ENCODE data around the gene KCTD2. TPM values are rescaled to one million over a fixed set of nuclear protein-coding genes. Genes with fewer than 3 reads are reported as not detected.

KCTD2 gene
- total and polyA plus RNA-seq, 2 of the 13 experiments (the other 11 are each of a cell fraction or from before 2014, with no cell fraction given) = 28.3 to 32.6 TPM

DNA sequence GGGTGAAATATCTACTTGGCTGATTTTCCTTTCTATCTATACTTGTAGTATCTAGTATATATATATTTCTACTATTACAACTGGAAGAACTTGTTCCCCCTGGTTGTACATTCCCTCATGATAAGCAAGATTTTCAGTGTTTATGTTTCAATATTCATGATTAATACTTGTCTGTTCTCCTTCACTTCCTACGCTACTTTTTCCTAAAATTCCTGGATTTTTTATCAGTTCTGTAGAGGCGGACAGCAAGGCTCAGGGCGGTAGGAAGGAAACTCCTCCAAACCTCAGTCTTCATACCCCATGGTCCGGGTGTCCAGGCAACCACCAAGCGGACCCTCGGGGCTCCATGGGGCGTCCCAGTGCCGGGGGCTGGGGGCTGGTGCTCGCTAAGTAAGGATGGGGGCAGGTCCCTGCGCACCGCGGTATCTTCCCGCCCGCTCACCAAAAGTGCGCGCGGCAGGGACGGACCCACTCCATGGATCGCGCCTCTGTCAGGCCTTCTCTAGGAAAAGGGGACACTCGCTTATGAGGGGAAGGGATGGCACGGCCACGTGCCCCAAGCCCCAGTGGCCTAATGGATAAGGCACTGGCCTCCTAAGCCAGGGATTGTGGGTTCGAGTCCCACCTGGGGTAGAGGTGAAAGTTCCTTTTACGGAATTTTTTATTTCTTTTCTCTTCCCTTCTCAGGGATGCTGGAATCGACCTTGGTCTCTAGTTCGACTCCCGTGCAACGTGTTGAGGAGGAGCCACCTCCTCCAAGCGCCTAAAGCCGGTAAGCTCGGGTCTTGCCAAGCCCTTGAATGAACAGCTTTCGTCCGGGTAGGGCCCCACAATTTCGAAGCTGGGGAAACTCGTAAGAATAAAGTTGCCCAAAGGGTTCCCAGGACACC, 13.4 kb upstream of the KCTD2 start (continued):
- TF ChIP-seq ZNF891 (CRISPR knock-in tag; IDR thresholded peaks at IDR 0.05) = peak; percentile 89; the same call in 1 of the 2 replicates
- TF ChIP-seq ZFP36L1 (CRISPR knock-in tag; IDR thresholded peaks at IDR 0.05) = peak; percentile 91; the same call in 1 of the 2 replicates
- no peak for TF ChIP-seq REL (CRISPR knock-in tag; conservative IDR thresholded peaks at IDR 0.05)
- TF ChIP-seq MIXL1 (CRISPR knock-in tag; IDR thresholded peaks at IDR 0.05) = peak; percentile 95
- no peak for TF ChIP-seq SNAPC2 (CRISPR knock-in tag; IDR thresholded peaks at IDR 0.05)
- TF ChIP-seq RXRB (CRISPR knock-in tag; IDR thresholded peaks at IDR 0.05; ENCODE audit: borderline replicate concordance) = peak; percentile 89
- TF ChIP-seq ZNF710 (CRISPR knock-in tag; IDR thresholded peaks at IDR 0.05; ENCODE audit: borderline replicate concordance) = peak; percentile 69
- TF ChIP-seq, protein P1, sequence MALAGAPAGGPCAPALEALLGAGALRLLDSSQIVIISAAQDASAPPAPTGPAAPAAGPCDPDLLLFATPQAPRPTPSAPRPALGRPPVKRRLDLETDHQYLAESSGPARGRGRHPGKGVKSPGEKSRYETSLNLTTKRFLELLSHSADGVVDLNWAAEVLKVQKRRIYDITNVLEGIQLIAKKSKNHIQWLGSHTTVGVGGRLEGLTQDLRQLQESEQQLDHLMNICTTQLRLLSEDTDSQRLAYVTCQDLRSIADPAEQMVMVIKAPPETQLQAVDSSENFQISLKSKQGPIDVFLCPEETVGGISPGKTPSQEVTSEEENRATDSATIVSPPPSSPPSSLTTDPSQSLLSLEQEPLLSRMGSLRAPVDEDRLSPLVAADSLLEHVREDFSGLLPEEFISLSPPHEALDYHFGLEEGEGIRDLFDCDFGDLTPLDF (CRISPR knock-in tag; IDR thresholded peaks at IDR 0.05) = peak; percentile 90
- TF ChIP-seq RARG (CRISPR knock-in tag; IDR thresholded peaks at IDR 0.05; ENCODE audit: low read depth) = peak; percentile 88; the same call in 1 of the 2 replicates
- TF ChIP-seq ZMYM2 (CRISPR knock-in tag; IDR thresholded peaks at IDR 0.05) = no peak; the same call in none of the 2 replicates
- no peak for TF ChIP-seq NAIF1 (CRISPR knock-in tag; IDR thresholded peaks at IDR 0.05; ENCODE audit: borderline replicate concordance)
- peak; percentile 87; the same call in 1 of the 2 replicates for TF ChIP-seq SRY (CRISPR knock-in tag; IDR thresholded peaks at IDR 0.05)
- TF ChIP-seq ZNF382 (CRISPR knock-in tag; IDR thresholded peaks at IDR 0.05; ENCODE audit: borderline replicate concordance) = no peak
- peak; percentile 94 for TF ChIP-seq ZNF800 (CRISPR knock-in tag; IDR thresholded peaks at IDR 0.05)
- peak; percentile 62 for TF ChIP-seq ZSCAN22 (CRISPR knock-in tag; IDR thresholded peaks at IDR 0.05)
- no peak for TF ChIP-seq TARDBP (CRISPR knock-in tag; IDR thresholded peaks at IDR 0.05)
- peak; percentile 4; the same call in 1 of the 2 replicates for TF ChIP-seq STAG1 (CRISPR knock-in tag; IDR thresholded peaks at IDR 0.05)
- TF ChIP-seq ZNF205 (CRISPR knock-in tag; IDR thresholded peaks at IDR 0.05) = peak; percentile 81
- TF ChIP-seq, protein P2, sequence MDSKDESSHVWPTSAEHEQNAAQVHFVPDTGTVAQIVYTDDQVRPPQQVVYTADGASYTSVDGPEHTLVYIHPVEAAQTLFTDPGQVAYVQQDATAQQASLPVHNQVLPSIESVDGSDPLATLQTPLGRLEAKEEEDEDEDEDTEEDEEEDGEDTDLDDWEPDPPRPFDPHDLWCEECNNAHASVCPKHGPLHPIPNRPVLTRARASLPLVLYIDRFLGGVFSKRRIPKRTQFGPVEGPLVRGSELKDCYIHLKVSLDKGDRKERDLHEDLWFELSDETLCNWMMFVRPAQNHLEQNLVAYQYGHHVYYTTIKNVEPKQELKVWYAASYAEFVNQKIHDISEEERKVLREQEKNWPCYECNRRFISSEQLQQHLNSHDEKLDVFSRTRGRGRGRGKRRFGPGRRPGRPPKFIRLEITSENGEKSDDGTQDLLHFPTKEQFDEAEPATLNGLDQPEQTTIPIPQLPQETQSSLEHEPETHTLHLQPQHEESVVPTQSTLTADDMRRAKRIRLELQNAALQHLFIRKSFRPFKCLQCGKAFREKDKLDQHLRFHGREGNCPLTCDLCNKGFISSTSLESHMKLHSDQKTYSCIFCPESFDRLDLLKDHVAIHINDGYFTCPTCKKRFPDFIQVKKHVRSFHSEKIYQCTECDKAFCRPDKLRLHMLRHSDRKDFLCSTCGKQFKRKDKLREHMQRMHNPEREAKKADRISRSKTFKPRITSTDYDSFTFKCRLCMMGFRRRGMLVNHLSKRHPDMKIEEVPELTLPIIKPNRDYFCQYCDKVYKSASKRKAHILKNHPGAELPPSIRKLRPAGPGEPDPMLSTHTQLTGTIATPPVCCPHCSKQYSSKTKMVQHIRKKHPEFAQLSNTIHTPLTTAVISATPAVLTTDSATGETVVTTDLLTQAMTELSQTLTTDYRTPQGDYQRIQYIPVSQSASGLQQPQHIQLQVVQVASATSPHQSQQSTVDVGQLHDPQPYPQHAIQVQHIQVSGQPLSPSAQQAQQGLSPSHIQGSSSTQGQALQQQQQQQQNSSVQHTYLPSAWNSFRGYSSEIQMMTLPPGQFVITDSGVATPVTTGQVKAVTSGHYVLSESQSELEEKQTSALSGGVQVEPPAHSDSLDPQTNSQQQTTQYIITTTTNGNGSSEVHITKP (CRISPR knock-in tag; IDR thresholded peaks at IDR 0.05; ENCODE audit: low read depth) = peak; percentile 86
- no peak for TF ChIP-seq ZNF326 (CRISPR knock-in tag; IDR thresholded peaks at IDR 0.05; ENCODE audit: borderline replicate concordance)
- TF ChIP-seq ZNF780A (CRISPR knock-in tag; IDR thresholded peaks at IDR 0.05) = peak; percentile 25; the same call in 1 of the 2 replicates

Measured in HepG2 (cell line).